Stomach (tissue), 9 donors: ENCODE data around the gene BET1L. TPM values are rescaled to one million over a fixed set of nuclear protein-coding genes. Genes with fewer than 3 reads are reported as not detected.
"Not testable (repeated sequence)": the region's sequence is repeated elsewhere in the genome, so short reads cannot be mapped to it uniquely, and the experiment has no call there.

Experiments
- DNase-seq, 2 donors: peaks; one replicate each; pipeline versions ENCODE4 v3.0.0 to v3.0.0-alpha.2; 2013 to 2019
- H3K27ac ChIP-seq, 5 donors: fragments of 200-600 bp in 4 of 5; sonication (generic) in 4 of 5; one replicate each; pipeline ENCODE4 v1.5.1; 2013 to 2019; ENCODE audit warnings: mild to moderate bottlenecking in 1 of 5, moderate library complexity in 1 of 5
- H3K27me3 ChIP-seq, 3 donors: fragments of 200-600 bp; sonication (generic); one replicate each; pipeline ENCODE4 v1.5.1; 2017 to 2019; ENCODE audit warnings: mixed run types in 1 of 3
- H3K36me3 ChIP-seq, 4 donors: fragments of 200-600 bp; sonication (generic); 1 replicate in 3 of 4; 2 replicates in 1 of 4; pipeline ENCODE4 v1.5.1; 2016 to 2019
- H3K4me1 ChIP-seq, 4 donors: fragments of 200-600 bp; sonication (generic); one replicate each; pipeline ENCODE4 v1.5.1; 2016 to 2019
- H3K4me3 ChIP-seq, 4 donors: fragments of 200-600 bp; sonication (generic) in 3 of 4; one replicate each; pipeline ENCODE4 v1.5.1; 2016 to 2019; ENCODE audit warnings: mild to moderate bottlenecking in 1 of 4
- H3K9me3 ChIP-seq, 4 donors: fragments of 200-600 bp; sonication (generic); one replicate each; pipeline ENCODE4 v1.5.1; 2016 to 2019
- CTCF ChIP-seq, 7 experiments: fragments of 450-650 bp in 4 of 7; fragments of 200-600 bp in 3 of 7; sonication (generic) in 3 of 7; IDR thresholded peaks; one replicate each; pipeline ENCODE4 v1.5.1; 2016 to 2019; ENCODE audit warnings: antibody characterized with exemption in 7 of 7, control low read depth in 2 of 7, mild to moderate bottlenecking in 1 of 7
- EP300 ChIP-seq: sonication (generic); formaldehyde crosslinking; IDR thresholded peaks from one replicate; pipeline ENCODE4 v1.6.1; 2017; ENCODE audit warnings: antibody characterized with exemption
- POLR2A ChIP-seq, 4 donors: fragments of 450-650 bp; IDR thresholded peaks; one replicate each; pipeline ENCODE4 v1.6.1; 2016; ENCODE audit warnings: antibody characterized with exemption in 4 of 4, control low read depth in 2 of 4, mild to moderate bottlenecking in 1 of 4, moderate library complexity in 1 of 4
- POLR2AphosphoS5 ChIP-seq, 3 donors: sonication (generic); formaldehyde crosslinking; IDR thresholded peaks; one replicate each; pipeline ENCODE4 v1.6.1; 2016; ENCODE audit warnings: antibody characterized with exemption in 3 of 3
- WGBS, 5 donors: extraction: QIAGEN DNeasy Blood & Tissue Kit in 3 of 5; methylation state at CpG; one replicate each; pipeline versions ENCODE4 v1.1.5 to v1.1.7; 2013 to 2018; 5-methylcytosine and 5-hydroxymethylcytosine counted together
- intact Hi-C: fragments of 100-400 bp; cut with DNase I; formaldehyde crosslinking; loops from one replicate; pipeline ENCODE4 v1.15.1; 2023; ENCODE audit warnings: low total_unique reads
- polyA plus RNA-seq, 3 donors: library from polyadenylated mRNA; stranded (reverse); fragments of 200-250 nt; gene quantifications; one replicate each; pipeline ENCODE4 v1.2.3, GENCODE V29; 2013
- total RNA-seq, 5 donors: library from RNA; depleted of rRNA; stranded (reverse); fragments of >200 nt; gene quantifications; one replicate each; pipeline versions ENCODE4 v1.1.0 to v1.2.3, GENCODE V29; 2014 to 2016
- donor health status: healthy with polysubstance abuse.
- donor health status: Bipolar disorder and iron deficiency.
- donor health status: healthy.

Gene BET1L
- total and polyA plus RNA-seq, 8 donors = 7.0 to 38.3 (median 26.6) TPM

GRCh38 chr11:223884-224283 lies 16.7 kb upstream of the BET1L start:
- no peaks in the 10 kb centered on the region for H3K4me1 ChIP-seq
- intact Hi-C loops = no loop called here
- H3K36me3 ChIP-seq = peaks cover 0 to 24% (median 20%) of the 10 kb centered on the region in 4 donors
- WGBS, 5 donors = 92 to 100% (median 95%) methylated on average over 7 to 9 of the region's 9 CpGs
- no peak for TF ChIP-seq POLR2AphosphoS5 (IDR thresholded peaks at IDR 0.05)
- no peak for TF ChIP-seq POLR2A (IDR thresholded peaks at IDR 0.05)
- no peak for TF ChIP-seq CTCF (IDR thresholded peaks at IDR 0.05)
- no peak for TF ChIP-seq EP300
- no peak overlapping the region for H3K4me3 ChIP-seq
- H3K27me3 ChIP-seq = no peaks in the 10 kb centered on the region
- no peaks in the 10 kb centered on the region for H3K9me3 ChIP-seq
- DNase-seq = no peak
- no peak overlapping the region for H3K27ac ChIP-seq

- no peak for TF ChIP-seq POLR2A (IDR thresholded peaks at IDR 0.05)
- TF ChIP-seq CTCF (IDR thresholded peaks at IDR 0.05) = no peak
- TF ChIP-seq POLR2AphosphoS5 (IDR thresholded peaks at IDR 0.05) = no peak
- no peak for TF ChIP-seq EP300
These were observed 16.0 kb upstream of the BET1L start for GRCh38 chr11:223026-223789.

GRCh38 chr11:221998-222789 lies 15.0 kb upstream of the BET1L start:
- Histone ChIP-seq H3K27me3 (no peaks in the 10 kb centered on the region), H3K9me3 (no peaks in the 10 kb centered on the region), H3K27ac (no peak overlapping the region), H3K36me3 (peaks cover 5 to 39% (median 30%) of the 10 kb centered on the region in 4 donors), H3K4me3 (no peak overlapping the region), H3K4me1 (no peaks in the 10 kb centered on the region)
- TF ChIP-seq EP300 (no peak), POLR2A (IDR thresholded peaks at IDR 0.05) (no peak), POLR2AphosphoS5 (IDR thresholded peaks at IDR 0.05) (no peak), CTCF (IDR thresholded peaks at IDR 0.05) (no peak)
- DNase-seq = no peak
- WGBS, 5 donors = 92 to 96% (median 93%) methylated on average over 14 of the region's 14 CpGs
- intact Hi-C loops = no loop called here

More at GRCh38 chr11:223026-223789, 16.0 kb upstream of the BET1L start:
- WGBS, 5 donors = 80 to 88% (median 84%) methylated on average over 16 of the region's 16 CpGs
- no peak overlapping the region for H3K4me3 ChIP-seq
- peaks cover 4 to 30% (median 26%) of the 10 kb centered on the region in 4 donors for H3K36me3 ChIP-seq
- H3K27me3 ChIP-seq = no peaks in the 10 kb centered on the region
- no peaks in the 10 kb centered on the region for H3K9me3 ChIP-seq
- H3K4me1 ChIP-seq = no peaks in the 10 kb centered on the region
- no peak for DNase-seq
- H3K27ac ChIP-seq = no peak overlapping the region
- intact Hi-C loops = no loop called here

- no peaks in the 10 kb centered on the region for H3K4me1 ChIP-seq
- H3K36me3 ChIP-seq = peaks cover 5 to 39% (median 31%) of the 10 kb centered on the region in 4 donors
- intact Hi-C loops = no loop called here
- WGBS, 5 donors = 83 to 93% (median 85%) methylated on average over 7 of the region's 7 CpGs
- H3K4me3 ChIP-seq = no peak overlapping the region
- H3K9me3 ChIP-seq = no peaks in the 10 kb centered on the region
- no peak overlapping the region for H3K27ac ChIP-seq
- DNase-seq = no peak
- TF ChIP-seq POLR2A (IDR thresholded peaks at IDR 0.05) (no peak), CTCF (IDR thresholded peaks at IDR 0.05) (no peak), POLR2AphosphoS5 (IDR thresholded peaks at IDR 0.05) (no peak), EP300 (no peak)
- no peaks in the 10 kb centered on the region for H3K27me3 ChIP-seq
These were observed 14.3 kb upstream of the BET1L start for GRCh38 chr11:221539-221938.

GRCh38 chr11:220641-221215 lies 13.5 kb upstream of the BET1L start:
- WGBS, 5 donors = 86 to 94% (median 92%) methylated on average over 2 to 3 of the region's 3 CpGs

More at GRCh38 chr11:220641-221215, 13.5 kb upstream of the BET1L start:
- H3K27ac ChIP-seq, H3K27me3 ChIP-seq, intact Hi-C loops, H3K4me1 ChIP-seq, H3K4me3 ChIP-seq, H3K9me3 ChIP-seq, DNase-seq: not testable (repeated sequence)
- peaks cover 5 to 45% (median 38%) of the 10 kb centered on the region in 4 donors for H3K36me3 ChIP-seq
